SKM-1 (cell line): Measurements from ENCODE around the gene ALPL.

ENCODE experiments used
- DNase-seq: peaks from one replicate; lab custom pipeline; 2025; ENCODE audit not compliant: unreplicated experiment; lab: John Stamatoyannopoulos, UW

The ALPL gene

GRCh38 chr1:21614419-21615115, 105.3 kb downstream of the ALPL start:
- no peak for DNase-seq

- no peak for DNase-seq
These were observed 107.1 kb downstream of the ALPL start for GRCh38 chr1:21616372-21616771.

GRCh38 chr1:21617126-21617738, 108.0 kb downstream of the ALPL start:
- DNase-seq: no peak

GRCh38 chr1:21618059-21618458, 108.8 kb downstream of the ALPL start:
- DNase-seq: no peak

DNA sequence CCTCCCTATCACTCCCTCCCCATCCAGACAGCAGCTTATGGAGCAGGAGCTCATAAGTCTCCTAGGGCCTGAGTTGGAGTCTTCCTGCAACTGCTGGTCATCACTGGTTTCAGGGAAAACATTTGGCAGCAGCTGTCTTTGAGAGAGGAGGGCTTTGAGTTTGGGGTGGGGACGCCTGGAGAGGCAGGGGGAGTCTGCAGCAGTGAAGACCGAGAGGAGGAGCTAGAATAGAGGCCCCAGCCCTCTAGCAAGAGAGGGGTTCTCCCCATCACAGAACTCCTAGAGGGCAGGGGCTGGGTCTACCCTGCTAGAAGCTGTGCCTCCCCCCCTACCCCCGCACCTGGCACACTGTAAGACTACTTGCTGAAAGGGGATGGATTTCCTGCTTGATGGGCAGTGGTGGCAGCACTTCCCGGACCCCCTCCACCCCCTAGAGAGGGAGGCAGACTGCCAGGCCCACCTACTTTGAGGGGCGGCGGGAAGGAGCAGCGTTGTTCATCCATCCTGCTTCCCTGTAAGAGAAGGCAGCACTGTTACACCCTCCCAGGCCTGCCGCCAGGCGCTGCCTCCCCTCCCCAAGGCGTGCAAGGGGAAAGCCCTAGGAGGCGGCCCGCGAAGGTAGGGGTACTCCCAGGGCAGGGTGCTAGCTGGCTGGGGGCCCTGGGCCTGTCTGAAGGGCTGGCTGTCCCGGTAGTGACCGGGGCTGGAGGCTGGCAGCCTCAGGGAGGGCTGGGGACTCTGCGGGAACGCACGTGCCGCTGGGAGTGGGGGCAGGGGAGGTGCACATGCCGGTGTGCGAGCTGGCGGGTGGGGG, 109.5 kb downstream of the ALPL start:
- no peak for DNase-seq

DNA sequence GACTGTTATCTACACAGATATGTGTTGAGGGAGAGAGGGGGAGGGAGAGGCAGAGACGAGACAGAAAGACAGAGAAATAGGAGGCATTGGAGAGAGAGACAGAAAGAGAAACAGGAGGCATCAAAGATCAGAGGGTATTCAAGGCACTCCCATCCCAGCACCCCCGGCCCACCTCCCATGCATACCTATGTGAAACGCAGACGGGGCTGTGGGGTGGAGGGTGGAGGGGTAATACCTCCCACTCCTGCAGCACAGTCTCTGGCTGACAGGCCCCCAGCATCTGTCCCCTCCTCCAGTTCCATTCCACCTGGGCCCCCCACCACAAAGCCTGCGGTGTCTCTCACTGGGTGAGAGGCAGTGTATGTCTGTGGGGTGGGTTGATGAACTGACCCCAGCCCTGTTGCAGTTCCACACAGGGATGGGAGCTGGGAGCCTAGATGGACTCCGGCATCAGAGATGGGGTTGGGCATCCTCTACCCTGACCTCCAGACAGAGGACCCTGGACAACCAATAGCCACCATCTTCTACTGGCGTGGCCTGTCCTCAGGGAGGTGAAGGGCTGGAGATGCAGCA, 110.2 kb downstream of the ALPL start:
- no peak for DNase-seq

DNA sequence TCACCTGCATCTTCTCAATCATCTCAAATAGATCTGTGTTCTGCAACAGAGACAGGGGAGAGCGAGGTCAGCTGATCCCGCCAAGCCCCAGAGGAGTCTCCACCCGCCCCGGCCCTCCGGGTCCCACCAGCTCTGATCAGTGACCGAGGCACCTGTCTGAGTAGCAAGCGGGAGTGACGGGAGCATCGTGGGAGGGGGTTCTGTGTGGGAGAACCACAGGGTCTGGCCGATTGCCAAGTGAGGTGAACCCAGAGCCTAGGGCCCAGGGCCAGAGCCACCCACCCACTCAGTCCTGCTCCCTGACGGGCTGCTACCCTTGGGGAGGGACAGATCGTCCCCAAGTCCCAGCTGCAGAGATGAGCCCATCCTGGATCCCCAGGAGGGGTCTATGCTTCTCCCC, 110.8 kb downstream of the ALPL start:
- no peak for DNase-seq

GRCh38 chr1:21620496-21620895, 111.3 kb downstream of the ALPL start:
- DNase-seq: no peak

- no peak for DNase-seq
These were observed 111.8 kb downstream of the ALPL start for GRCh38 chr1:21621051-21621450.

GRCh38 chr1:21621761-21622436, 112.7 kb downstream of the ALPL start:
- DNase-seq: no peak

DNA sequence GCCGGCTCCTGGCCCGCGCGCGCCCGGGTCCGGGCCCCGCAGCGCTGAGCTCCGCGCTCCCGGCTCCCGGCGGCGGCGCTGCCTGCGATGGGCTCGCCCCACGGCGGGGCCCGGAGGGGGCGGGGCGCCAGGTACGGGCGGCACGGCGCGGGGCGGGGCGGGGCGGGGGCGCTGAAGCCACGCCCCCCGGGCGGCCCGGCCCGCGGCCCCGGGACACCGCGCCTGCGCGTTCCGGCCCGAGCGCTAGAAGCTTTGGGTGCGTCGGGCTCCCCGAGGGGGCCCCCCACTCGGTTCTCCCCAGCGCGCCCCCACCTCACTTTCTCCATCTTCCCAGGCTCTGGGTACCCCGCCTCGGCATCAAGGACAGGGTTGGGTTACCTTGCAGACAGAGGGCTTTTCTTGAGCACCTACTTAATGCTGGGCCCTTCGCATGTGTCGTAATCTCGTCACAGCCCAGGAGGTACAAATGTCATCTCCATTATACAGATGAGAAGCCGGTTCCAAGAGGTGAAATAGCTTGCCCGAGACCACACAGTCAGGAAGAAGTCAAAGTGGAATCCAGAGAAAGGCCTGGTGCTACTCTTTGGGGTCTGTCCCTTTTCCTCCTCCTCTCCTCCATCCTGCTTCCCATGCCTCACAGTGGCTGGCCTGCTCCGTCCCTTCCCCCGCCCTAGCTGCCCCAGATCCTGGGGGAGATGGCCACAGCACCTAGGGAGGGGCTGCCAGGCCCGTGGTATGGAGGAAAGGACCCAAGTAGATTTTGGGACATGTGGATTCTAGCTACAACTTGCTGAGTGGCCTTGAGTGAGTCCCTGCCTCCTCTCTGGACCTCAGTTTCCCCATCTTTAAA, 113.5 kb downstream of the ALPL start:
- no peak for DNase-seq

DNA sequence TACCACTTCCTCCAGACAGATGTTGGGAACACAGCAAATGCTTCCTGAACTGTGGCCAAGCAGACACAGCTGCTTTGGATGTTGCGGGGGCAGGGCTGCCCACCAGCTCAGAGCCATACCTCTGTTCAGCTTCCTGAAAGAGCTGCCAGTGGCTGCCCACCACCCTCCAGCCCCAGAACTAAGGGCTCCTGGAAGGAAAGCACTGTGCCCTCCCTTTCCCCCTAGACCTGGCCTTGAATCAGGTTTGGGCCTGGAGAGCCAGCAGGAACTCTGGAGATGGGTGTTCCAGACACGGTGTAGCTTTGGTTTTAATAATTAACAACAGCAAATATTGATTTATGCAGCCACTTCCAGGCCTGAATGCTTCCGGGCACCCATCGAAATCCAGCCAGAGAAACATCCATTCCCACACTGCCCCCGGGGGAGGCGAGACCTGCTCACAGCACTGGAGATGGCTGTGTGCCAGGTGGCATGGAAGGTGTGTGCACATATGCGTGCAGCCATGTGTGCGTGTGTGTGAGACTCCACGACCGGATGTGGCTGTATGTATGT, 114.3 kb downstream of the ALPL start:
- no peak for DNase-seq

DNA sequence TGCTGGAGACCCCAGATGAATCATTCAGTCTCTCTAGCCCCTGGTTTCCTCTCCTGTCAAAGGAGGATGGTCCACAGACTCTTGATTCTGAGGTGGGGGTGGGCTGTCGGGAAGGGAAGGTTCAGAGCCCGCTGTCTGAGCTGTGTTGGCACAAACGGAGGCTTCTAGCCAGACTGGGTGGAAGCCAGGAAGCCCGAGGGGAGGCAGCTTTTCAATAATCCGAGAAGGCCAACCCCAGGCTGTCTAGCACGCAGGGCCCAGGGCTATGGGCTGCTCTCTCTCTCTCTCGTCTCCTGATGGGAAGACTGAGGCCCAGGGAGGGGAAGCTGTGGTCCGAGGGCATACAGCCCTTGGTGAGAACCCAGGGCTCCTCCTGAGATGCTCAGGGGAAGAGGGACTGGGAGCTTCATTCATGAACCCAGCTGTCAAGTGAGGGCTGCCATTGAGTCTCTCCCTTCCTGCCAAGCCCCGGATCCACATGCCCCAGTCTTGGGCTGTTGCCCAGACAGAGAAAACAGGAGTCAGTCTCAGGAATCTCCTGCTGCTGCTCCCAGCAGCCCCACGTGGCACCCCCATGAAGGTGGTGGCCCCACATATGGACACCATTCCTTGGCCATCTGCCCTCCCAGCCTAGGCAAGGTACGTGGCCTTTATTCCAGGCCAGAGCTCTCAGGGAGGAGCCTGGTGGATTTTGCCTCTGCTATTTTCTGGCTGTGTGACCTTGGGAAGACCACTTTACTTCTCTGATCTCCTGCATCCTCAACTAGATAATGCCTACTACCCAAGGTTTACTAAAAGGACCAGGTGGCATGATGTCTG, 115.6 kb downstream of the ALPL start:
- DNase-seq: no peak

- DNase-seq: no peak
These were observed 116.4 kb downstream of the ALPL start for GRCh38 chr1:21625390-21626190.

- DNase-seq: no peak
These were observed 117.7 kb downstream of the ALPL start for GRCh38 chr1:21626921-21627339.
